ENCODE measurements around the gene TCEAL4. TPM values are rescaled to one million over a fixed set of nuclear protein-coding genes. Genes with fewer than 3 reads are reported as not detected.

Gene TCEAL4
- total and polyA plus RNA-seq, 2 of the 13 experiments (the other 11 are each of a cell fraction or from before 2014, with no cell fraction given) = 12.6 to 31.0 TPM

- no TSS peak for BruUV-seq (replicated peaks)
Measured at GRCh38 chrX:103571121-103571520, 14.2 kb upstream of the TCEAL4 start.

GRCh38 chrX:103571726-103572125, 13.6 kb upstream of the TCEAL4 start:
- POLR2A ChIA-PET = no interaction called here
- ATAC-seq = no peak

More at GRCh38 chrX:103571121-103571520, 14.2 kb upstream of the TCEAL4 start:
- Histone ChIP-seq H3K4me3 (replicated peaks in 1 of 3; ENCODE audit: insufficient read depth in 1 of 3, low read depth in 2 of 3, low read length in 3 of 3) (no peak overlapping the region), H3K4me1 (ENCODE audit: insufficient read depth, low read length) (no peaks in the 10 kb centered on the region), H2AFZ (ENCODE audit: low read length) (no peak overlapping the region), H3K9ac (ENCODE audit: insufficient read depth, low read depth, low read length) (no peak overlapping the region), H4K20me1 (ENCODE audit: insufficient read depth, low read length) (no peaks in the 10 kb centered on the region), H3K27ac (ENCODE audit: extremely low read length, insufficient read depth, low read length) (no peak overlapping the region), H3K4me2 (ENCODE audit: low read depth, low read length) (no peak overlapping the region), H3K79me2 (ENCODE audit: insufficient read depth, low read length) (no peaks in the 10 kb centered on the region), H3K36me3 (replicated peaks in 1 of 2; ENCODE audit: control insufficient read depth in 1 of 2, insufficient read depth in 2 of 2, low read length in 2 of 2) (no peaks in the 10 kb centered on the region), H3K9me3 (ENCODE audit: low read length) (no peaks in the 10 kb centered on the region), H3K27me3 (ENCODE audit: control insufficient read depth in 1 of 2, insufficient read depth in 2 of 2, low read length in 2 of 2) (no peaks in the 10 kb centered on the region)
- WGBS (ENCODE audit: low lambda C conversion rate) = 0% methylated on average over 1 of the region's 6 CpGs
- no peak for TF ChIP-seq ZNF788 (CRISPR knock-in tag; IDR thresholded peaks at IDR 0.05; ENCODE audit: borderline replicate concordance)
- no peak for ATAC-seq
- FAIRE-seq = no peak
- in situ Hi-C loops (cut with HindIII; ENCODE audit: extremely low pct_ligation_motif_present, low pct_unique_long_range_greater_than_20kb) (no loop called here), intact Hi-C loops (cut with micrococcal nuclease; ENCODE audit: unreplicated experiment) (no loop called here)
- no peak for DNase-seq (ENCODE audit: low spot score)
- CTCF ChIA-PET (ENCODE audit: low intra/inter-chr PET ratio, low total read pairs) = no interaction called here
- POLR2A ChIA-PET = no interaction called here

More at GRCh38 chrX:103571726-103572125, 13.6 kb upstream of the TCEAL4 start:
- intact Hi-C loops (cut with micrococcal nuclease; ENCODE audit: unreplicated experiment) (no loop called here), in situ Hi-C loops (cut with HindIII; ENCODE audit: extremely low pct_ligation_motif_present, low pct_unique_long_range_greater_than_20kb) (no loop called here)
- Histone ChIP-seq H3K4me1 (ENCODE audit: insufficient read depth, low read length) (no peaks in the 10 kb centered on the region), H3K9me3 (ENCODE audit: low read length) (no peaks in the 10 kb centered on the region), H2AFZ (ENCODE audit: low read length) (no peak overlapping the region), H4K20me1 (ENCODE audit: insufficient read depth, low read length) (no peaks in the 10 kb centered on the region), H3K36me3 (replicated peaks in 1 of 2; ENCODE audit: control insufficient read depth in 1 of 2, insufficient read depth in 2 of 2, low read length in 2 of 2) (no peaks in the 10 kb centered on the region), H3K79me2 (ENCODE audit: insufficient read depth, low read length) (no peaks in the 10 kb centered on the region), H3K9ac (ENCODE audit: insufficient read depth, low read depth, low read length) (no peak overlapping the region), H3K27me3 (ENCODE audit: control insufficient read depth in 1 of 2, insufficient read depth in 2 of 2, low read length in 2 of 2) (no peaks in the 10 kb centered on the region), H3K4me3 (replicated peaks in 1 of 3; ENCODE audit: insufficient read depth in 1 of 3, low read depth in 2 of 3, low read length in 3 of 3) (no peak overlapping the region), H3K27ac (ENCODE audit: extremely low read length, insufficient read depth, low read length) (no peak overlapping the region), H3K4me2 (ENCODE audit: low read depth, low read length) (no peak overlapping the region)
- 46% methylated on average over 4 of the region's 4 CpGs for WGBS (ENCODE audit: low lambda C conversion rate)
- TF ChIP-seq ZNF281 (CRISPR knock-in tag; IDR thresholded peaks at IDR 0.05; ENCODE audit: borderline replicate concordance) = no peak
- no peak for TF ChIP-seq NFE2L2 (IDR thresholded peaks at IDR 0.05; ENCODE audit: low read length)
- TF ChIP-seq FOXK1 (CRISPR knock-in tag; IDR thresholded peaks at IDR 0.05; ENCODE audit: borderline replicate concordance, low read depth) = no peak
- no peak for TF ChIP-seq ZNF781 (CRISPR knock-in tag; IDR thresholded peaks at IDR 0.05; ENCODE audit: borderline replicate concordance, not compliant biosample characterization)
- no peak for TF ChIP-seq NFYB (CRISPR knock-in tag; IDR thresholded peaks at IDR 0.05)
- BruUV-seq (replicated peaks) = no TSS peak
- CTCF ChIA-PET (ENCODE audit: low intra/inter-chr PET ratio, low total read pairs) = no interaction called here
- DNase-seq (ENCODE audit: low spot score) = no peak
- no peak for FAIRE-seq

Measured in HepG2 (cell line).